HG03457 (cell line): ENCODE measurements around the gene GNG12.

ENCODE experiments used
- ATAC-seq: cut with Tn5 transposase; IDR thresholded peaks from one replicate; pipeline ENCODE4 v1.9.1; 2021; ENCODE audit warnings: moderate number of reproducible peaks; ENCODE audit not compliant: unreplicated experiment

GNG12 gene

DNA sequence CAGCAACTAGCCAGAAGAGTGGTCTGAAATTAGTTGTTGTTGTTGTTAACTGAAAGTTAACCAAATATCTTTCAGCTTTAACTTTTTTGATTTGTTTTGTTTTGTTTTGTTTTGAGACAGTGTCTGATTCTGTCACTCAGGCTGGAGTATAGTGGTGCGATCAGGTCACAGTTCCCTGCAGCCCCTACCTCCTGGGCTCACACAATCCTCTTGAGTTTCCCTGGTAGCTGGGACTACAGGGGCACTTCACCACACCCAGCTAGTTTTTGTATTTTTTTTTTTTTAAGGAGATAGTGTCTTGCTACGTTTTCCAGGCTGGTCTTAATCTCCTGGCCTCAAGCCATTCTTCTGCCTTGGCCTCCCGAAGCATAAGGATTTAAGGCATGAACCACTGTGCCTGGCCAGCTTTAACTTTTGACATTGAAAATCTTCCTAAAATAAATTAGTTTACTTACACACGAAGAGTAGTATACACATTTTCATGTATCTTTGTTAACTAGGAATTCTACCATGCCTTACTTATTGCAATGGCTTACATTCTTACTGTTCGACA lies 45.0 kb downstream of the GNG12 start:
- ATAC-seq = no peak

DNA sequence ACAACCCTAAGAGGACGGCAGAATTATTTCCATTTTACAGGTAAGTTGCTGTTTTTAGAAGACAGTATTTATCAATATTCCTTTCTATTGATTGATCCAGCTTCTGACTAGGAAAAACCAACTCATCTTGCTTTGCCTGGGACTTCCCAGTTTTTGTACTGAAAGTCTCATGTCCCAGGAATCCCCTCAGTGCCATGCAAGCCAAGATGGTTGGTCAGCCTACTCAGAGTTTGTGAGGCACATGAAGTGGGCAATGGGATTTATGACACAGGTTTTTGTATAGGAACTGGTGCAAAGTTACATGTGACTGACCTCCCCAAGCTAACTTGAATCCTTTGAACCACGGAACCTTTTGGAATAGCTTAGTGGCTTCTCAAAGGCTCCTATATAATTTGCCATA lies 45.5 kb downstream of the GNG12 start:
- no peak for ATAC-seq

DNA sequence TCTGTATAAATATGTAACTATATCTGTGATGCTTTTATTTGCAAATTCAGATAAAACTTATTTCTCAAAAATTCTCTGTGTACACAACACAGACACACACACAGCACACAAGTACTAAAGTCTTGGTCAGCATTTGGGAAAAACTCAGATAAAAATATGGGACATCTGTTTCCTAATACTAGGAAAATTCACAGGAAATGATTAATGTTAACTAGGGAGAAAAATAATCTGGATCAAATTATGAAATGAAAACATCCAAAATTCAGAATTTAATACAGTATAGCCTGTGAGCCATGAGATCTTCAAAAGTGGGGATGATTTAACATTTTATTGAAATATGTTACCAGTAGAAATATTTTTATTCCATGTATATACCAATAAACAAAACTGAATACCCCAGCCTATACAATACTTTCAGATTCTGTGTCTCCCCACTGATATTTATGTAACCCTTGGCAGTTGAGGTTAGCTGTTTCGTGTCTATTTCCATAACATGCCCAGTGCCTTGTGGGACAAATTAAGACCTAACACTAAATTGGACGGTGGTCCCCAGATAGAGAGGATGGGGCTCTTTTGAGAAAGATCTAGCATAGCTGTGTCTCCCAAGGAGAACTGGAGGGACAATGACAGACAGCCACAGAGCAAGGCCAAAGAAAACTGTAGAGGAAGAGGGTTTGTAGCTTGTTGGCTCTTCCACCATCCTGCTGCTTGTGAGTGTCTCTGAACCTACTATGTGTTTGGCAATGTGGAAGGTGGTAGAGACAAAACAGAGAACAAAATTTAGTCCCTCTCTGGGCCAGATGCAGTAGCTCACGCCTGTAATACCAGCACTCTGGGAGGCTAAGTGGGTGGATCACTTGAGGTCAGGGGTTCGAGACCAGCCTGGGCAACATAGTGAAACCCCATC lies 47.2 kb downstream of the GNG12 start:
- ATAC-seq = no peak

DNA sequence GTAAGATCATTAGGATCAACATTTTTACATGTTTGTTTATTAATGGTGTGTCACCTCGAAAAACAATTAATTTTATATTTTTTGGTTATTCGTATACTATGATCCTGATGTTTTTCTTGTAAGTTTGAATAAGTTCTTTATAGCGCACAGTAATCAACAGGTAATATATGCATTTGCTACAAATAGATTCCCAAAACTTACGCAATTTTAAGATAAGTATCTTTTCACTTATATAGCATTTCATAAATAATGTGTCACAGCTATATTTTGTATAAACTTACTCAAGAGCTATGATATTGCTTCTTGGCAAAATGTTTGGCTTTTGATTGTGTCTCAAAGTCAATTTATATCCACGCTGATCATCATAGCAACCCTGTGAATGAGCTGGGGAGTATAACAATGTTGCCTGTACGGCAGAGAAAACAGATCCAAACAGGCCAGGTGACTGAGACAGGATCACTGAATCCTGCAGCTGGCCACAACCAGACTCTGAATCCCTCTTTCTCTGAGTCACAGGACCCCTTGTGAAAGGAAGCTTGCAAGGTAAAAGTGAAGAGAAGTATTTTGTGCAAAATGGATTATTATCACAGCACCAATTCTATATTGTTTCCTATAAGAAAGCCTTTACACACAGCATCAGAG lies 48.6 kb downstream of the GNG12 start:
- no peak for ATAC-seq

DNA sequence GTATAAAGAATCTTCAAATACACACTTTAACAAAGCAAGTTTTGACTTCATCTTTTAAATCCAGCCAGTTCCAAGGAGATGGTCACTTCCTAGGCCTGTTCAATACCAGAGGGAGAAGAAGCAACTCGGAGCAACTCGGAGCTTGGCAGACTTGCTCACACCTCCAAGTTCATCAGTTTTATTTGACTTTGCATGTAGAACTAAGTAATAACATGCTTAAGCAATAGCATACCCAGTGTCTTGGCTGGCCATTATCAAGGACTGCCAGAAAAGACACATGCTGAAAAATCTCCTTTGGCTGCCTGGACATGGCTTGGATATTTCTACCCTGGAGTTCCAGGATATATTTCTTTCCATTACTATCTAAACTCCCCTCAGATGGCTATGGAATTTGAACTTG lies 52.6 kb downstream of the GNG12 start:
- no peak for ATAC-seq

DNA sequence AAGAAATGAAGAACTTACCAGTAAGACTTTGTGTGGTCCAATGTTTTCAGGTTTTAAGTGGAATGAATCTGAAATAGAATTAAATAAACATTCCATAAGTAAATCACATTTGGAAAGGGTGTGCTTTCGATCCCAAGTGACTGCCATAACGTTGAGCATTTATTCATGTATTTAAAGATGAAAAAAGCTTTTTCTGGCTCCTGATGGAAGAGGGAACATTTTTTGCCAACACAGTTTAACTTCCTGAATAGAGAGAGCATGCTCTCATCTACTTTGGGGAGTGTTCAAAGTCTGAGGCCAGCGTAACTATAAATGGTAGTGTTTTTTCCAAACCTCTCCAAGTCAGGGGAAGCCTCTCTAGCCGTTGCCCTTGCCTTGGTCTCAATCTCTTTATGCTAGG lies 55.8 kb downstream of the GNG12 start:
- ATAC-seq = no peak

DNA sequence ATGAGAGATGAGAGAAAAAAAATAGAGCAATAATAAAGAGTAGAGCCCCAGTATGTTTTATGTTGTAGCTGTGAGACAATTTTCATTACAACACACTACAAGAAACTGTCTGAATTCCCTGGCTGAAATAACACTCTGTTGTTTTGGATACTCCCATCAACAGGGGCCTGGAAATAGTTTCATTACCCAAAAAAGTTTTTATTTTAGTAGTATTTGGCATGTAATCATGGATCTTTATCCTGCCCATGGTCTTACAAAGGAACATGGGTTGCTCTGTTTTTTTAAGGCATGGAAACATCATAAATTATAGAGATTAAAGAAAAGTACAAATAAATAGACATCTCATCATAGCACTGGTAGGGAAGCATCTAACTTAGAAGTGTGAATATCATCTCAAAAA lies 56.3 kb downstream of the GNG12 start:
- no peak for ATAC-seq

DNA sequence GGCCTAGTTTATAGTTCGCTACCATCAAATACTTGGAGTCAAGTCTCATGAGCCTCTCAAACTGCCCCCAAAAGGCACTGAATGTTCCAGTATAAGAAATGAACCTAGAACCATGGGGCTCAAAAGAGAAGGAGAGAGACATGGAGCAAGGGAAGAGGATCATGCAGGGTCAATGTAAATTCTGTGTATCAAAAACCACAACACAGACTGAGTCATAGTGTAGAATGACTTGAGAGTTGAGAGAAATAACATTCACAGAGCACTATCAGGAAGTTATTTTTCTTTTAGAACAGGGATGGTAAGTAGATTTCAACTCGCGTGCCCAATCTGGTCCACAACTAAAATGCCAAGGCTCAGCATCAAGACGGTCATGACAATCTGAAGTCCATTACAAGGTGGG lies 59.8 kb downstream of the GNG12 start:
- ATAC-seq = no peak

DNA sequence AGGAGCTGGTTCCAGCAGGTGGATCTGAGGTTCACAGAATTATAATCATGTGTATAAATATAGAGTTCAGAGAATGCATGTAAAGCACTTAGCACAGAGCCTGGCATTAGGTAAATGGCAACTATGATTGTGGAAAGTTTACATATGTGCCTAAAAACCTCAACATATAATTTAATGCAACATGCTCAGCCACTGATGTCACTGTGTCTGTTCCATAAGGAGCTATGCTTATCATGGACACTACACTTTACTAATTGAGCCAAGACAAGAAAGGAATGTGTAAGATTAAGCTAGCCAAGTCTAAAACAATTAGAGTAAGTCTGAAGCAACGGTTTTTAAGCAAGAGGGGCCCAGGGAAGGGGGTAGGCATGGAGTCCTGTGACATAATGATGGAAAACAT lies 61.5 kb downstream of the GNG12 start:
- ATAC-seq = no peak

DNA sequence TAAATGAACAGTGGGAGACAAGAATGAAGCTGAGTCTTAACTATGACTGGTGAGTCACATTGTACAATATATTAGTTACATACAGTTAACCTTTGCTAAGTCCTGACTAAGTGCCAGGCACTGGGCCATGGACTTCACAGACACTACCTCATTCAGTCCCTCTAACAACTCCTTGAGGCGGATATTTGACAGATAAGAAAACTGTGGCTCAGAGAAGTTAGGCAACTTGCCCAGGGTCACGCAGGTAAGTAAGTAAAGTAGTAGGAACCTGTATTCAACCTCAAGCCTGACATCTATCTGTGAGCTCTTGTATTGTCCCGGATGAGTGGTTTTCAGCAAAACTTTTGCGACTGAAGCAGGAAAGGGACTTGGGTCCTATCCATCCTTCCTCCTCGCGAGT lies 62.1 kb downstream of the GNG12 start:
- no peak for ATAC-seq

DNA sequence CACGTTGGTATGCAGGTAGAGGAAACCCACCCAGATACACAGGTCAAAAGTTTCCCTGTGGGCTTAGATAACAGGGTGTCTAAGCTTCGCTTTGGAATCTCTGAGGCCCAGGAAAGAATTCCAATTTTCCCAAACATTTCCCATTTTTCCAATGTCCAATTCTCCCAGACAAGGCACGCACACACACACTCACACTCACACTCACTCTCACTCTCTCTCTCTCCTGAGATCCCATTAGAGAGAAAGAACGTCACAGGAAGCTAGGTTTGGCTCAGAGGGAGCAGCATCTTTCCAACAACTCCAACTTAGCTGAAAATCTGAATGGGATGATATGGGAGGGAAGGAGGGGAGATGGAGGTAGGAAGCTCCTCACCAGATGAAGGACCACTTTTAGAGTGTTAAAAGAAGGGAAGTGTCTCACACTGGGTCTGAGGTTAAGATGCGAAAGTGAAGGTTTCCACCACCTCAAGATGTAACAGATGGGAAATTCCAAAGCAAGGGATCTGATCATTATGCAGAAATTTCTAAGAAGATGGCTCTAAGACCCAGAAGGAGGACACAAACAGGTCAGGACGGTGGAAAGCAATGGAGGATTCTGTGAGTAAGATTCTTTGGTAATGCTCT lies 63.5 kb downstream of the GNG12 start:
- ATAC-seq = no peak

DNA sequence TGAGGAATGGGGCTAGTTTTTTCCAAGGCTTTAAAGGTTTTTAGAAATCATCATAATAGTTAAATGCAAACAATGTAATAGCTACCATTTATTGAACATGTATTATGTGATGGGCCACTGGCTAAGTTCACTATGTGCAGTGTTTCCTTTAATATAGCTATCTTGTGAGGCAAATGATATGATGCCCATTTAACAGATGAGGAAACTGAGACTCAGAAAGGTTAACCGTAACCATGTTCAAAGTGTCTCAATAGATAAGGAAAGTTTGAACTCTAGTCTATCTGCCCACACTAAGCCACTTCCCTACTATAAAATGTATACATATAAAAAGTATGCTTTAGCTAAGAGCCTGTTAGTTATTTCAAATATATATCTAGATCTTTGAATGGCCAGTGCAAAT lies 64.8 kb downstream of the GNG12 start:
- ATAC-seq = no peak

DNA sequence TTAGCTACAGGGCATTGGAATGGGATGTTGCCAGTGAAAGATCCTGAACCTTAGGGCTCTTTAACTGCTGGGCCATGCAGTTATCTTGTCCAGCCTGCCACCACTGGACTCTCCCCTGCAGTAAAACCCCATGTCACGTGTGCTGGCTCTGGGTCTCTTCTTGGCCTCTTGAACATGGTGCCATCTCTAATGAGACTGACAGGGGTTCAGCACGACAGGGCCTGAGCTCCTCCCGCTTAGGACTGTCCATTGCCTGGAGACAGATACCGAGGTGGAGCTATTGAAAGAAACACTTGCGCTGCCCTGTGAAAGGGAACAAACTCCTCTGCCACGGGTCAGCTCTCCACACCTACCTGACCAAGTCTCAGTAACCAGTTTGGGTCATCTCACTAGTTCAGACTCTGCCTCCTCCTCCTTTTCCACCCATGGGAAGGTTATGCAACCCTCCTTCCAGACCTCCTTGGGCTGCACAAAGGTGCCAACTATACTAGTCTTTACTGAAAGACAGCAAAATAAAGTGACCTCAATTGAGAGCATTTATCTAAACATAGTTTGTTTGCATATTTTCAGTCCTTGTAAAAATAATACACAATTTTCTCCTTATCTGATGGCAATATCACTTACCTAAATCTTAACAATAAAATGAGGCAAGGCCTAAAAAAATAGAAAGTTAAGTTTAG lies 66.0 kb downstream of the GNG12 start:
- no peak for ATAC-seq

DNA sequence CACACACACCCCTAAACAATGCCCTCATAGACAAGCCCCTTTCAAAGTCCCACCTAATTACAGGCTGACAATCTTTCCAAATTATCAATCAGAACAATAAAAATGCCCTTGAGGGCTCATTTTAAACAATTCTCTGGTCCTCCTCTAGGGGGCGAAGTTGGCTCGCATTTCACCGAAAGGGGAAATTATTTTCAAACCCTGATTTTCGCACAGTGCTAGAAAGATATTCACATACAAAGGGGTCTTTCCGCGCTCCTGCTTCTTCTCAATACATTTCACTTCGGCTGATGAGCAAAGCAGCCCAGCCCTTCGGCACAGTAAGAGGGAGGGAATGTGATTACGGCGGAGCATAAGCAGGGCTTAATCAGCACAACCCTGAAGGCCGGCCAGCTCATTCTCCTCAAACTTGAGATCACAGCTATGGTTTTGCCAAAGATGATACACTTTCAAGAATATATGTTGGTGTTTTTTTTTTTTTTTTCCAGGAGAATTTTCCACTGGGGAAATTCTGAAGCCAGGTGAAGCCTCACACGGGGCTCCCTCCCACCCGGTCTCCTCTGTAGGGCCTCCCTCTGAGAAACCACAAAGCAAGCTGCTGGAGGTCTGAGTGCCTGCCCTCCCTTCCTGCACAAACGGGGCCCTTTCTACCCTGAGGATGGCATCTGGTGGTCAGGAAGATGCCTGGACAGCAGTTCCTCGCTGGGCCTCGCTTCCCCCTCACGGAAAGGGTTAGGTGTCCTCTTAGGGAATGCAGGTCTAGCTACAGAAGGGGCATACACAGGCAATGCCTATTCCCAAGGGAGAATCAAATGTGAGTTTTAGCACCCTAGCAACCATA lies 66.9 kb downstream of the GNG12 start:
- ATAC-seq = no peak

DNA sequence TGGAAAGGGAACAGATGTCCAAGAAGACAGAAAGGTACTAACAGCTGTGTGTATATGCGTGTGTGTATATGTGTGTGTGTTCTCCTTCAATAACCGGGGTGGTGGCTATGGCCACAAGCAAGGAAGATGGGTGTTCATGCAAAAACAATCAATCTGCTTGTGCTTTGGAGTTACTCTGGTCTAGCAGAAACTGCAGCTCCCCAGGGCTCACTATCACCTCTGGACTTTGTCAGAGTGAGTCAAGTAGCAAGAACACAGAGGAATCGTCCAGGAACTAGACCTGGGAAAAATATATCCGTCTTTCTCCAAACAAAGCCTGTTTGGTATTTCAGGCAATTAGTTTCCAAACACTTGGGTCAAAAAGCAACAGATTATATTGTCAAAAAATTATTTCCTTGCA lies 68.6 kb downstream of the GNG12 start:
- no peak for ATAC-seq

DNA sequence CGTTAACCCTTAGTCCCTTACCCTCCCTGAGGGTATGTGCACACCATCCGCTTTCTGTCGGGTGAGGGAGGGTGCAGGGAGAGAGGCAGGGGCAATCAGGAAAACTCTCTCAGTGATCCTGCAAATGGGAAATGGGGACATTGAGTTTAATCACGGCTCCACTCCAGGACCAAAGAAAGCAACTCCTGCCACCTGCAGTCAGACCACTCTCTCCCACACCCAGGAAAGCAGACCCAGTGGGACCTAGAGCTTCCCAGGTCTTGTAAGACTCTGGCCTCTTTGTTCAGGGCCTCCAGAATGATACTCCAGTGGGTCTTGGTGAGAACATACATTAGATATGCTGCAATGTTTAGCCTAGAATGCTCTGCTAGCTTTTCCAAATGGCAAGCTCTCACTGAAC lies 71.5 kb downstream of the GNG12 start:
- no peak for ATAC-seq

DNA sequence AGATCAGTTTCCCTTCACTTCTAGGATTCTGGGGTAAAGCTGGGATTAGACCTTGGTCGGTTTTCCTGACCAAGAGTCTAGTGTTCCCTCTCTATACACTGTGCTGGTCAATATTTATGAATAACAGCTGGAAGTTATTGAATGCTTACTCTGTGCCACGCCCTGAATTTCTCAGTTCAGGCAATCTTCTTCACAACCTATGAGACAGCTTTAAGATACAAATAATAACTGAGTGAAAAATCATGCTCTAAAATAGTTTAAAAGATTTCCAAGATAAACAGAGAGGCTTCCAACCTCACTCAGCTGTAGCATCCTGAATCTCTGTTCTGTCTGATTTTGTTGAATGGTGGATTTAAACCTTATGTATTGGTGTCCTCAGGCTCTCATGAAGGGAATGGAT lies 72.2 kb downstream of the GNG12 start:
- ATAC-seq = no peak

DNA sequence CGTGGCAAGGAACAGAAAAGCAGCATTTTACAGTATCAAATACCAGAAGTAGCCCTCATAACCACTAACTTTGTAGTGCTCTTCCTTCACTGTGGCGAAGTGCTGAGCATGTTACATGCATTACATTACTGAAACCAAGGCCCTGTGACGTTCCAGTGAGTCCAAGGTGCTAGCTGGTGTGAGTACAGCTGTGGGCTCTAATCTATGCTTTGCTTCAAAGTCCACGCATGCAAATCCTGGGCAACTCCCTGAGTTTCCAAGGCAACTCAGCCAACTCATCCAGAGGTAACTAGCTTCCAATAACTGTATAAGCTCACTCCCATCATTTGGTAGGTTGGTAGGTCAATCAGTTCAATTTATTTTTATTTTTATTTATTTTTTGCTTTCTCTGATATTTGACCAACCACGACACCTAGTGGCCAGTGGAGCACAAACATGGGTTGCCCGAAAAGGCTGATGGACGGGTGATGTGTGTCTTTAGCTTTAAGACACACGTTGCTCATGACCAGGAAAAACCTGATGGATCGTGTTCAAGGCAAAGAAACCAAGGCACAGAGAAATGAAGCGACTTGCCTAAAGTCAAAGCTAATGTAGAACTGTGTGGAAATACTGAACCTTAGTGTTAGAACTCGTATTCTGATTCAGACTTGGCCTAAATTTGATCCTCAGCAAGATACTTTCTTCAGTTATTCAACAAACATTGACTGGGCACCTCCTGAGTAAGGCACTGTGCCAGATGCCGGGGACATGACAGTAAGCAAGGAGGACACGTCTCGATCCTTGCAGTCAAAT lies 73.0 kb downstream of the GNG12 start:
- peak; percentile 99 for ATAC-seq

DNA sequence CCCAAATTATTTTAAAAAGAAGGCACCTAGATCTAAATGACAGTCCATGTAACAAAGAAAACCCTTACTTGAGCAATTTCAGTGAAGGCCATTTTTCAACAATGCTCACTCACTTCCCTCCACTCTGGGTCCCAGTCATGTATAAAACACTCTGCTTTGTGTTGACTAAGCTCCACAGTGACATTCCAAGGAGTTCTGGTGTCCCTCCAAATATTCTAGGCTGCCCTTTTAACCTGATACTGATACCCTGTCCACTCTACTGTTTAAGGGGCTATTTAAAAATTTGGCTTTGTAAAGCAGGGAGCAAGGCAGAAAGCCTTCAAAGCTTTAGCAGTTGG lies 73.6 kb downstream of the GNG12 start:
- peak; percentile 8 for ATAC-seq

DNA sequence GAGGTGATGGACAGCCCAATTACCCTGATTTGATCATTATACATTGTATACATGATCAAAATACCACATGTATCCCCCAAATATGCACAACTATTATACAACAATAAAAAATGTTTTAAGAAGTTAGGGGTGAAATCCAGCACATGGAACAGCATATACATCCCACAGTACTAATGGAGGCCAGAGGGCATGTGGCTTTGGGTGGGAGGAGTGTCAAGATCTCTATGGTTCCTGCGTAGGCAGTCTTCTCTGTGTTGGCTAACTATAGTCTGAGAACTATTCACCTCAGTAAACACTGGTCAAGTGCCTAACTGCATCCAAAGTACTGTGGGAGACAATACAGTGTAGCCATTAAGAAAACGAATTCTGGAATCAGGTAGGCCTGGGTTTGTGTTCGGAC lies 74.2 kb downstream of the GNG12 start:
- ATAC-seq = no peak
